ENCODE data around the gene DUS2.
"Not testable (repeated sequence)": the region's sequence is repeated elsewhere in the genome, so short reads cannot be mapped to it uniquely, and the experiment has no call there.

The DUS2 gene

DNA sequence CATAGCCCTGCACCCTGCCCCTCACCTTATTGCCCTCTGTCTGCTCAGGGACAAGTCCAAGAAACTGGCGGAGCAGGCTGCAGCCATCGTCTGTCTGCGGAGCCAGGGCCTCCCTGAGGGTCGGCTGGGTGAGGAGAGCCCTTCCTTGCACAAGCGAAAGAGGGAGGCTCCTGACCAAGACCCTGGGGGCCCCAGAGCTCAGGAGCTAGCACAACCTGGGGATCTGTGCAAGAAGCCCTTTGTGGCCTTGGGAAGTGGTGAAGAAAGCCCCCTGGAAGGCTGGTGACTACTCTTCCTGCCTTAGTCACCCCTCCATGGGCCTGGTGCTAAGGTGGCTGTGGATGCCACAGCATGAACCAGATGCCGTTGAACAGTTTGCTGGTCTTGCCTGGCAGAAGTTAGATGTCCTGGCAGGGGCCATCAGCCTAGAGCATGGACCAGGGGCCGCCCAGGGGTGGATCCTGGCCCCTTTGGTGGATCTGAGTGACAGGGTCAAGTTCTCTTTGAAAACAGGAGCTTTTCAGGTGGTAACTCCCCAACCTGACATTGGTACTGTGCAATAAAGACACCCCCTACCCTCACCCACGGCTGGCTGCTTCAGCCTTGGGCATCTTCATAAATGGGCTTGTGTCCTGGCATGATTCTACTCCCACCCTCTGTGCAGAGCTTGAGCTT lies 55.8 kb downstream of the DUS2 start:
- no peak for DNase-seq

DNA sequence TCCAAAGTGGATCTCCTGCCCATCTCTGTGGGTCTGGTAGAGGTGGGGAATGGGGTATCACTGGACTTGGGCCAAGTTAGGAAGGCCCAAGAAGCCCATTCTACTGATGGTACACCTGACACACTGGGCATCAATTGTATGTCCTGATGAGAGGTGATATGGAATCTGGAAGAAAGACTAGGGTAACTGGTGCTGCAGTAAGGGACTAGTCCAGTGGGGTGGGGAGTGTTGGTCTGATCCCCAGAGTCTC lies 56.2 kb downstream of the DUS2 start:
- no peak for DNase-seq

DNA sequence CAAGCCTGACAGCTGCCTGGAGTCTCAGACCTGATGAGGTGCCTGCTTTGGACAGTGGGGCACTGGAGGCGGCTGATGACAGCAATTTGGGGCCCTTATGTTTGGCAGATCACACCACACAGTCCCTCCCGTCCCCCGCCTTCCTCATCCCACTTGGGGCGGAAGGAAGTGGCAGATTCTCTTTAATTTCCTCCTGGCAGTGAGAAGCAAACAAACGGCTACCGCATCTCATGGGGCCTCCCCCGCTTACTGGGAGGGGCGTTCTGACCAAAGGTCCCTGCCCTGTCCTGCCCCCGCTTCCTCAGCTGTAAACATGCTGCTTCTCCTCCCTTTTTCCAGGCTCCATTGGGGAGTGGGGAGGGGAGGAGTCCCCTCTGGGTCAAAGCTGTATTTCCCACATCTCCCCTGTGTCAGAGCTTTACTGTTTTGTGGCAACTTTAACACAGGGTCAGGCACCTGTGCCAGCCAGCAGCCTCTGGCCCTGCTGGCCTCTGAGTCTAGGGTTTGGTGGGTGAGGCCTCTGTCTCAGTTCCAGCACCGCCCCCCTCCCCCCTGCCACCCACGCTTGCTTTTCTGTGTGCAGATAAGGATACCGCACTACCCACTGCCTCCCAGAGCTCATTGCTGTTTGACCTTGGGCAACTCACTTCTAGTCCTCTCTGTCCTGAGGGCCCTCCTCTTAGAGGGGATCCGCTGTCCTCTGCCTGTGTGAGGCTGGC lies 56.7 kb downstream of the DUS2 start:
- no peak for DNase-seq

DNA sequence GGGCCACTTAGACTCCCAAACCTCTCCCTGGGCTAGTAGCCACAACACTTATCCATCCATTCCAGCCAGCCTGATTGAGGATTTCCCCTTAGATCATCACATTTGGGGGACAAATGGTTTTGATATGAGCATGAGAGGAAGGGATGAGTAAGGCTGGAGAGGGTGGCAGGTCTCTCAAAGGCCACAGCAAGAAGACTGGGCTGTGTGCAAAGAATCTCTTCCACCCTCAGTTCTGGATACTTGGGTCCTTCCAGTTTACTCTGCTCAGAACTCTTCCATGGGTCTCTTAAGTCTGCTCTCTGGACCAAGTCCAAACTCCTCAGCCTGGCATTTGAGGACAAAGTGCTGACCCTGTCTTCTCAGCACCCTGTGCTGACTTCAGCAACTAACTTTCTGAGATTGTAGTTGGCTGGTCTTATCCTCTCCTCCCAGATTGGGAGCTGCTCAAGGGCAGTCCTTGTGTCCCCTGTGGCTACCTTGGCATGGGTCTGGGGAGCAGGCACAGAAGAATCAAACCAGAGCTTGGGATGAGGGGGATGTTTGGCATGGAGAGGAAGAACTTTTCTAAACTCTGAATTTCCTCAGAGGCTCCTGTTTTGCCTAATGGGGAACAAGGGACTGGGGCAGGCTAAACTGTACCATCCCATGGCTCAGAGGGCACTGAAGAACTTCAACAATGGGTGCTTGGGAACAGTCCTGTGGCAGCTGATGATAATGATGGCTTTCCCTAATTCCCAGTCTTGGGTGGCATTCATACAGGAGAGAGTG lies 59.0 kb downstream of the DUS2 start:
- no peak for DNase-seq

DNA sequence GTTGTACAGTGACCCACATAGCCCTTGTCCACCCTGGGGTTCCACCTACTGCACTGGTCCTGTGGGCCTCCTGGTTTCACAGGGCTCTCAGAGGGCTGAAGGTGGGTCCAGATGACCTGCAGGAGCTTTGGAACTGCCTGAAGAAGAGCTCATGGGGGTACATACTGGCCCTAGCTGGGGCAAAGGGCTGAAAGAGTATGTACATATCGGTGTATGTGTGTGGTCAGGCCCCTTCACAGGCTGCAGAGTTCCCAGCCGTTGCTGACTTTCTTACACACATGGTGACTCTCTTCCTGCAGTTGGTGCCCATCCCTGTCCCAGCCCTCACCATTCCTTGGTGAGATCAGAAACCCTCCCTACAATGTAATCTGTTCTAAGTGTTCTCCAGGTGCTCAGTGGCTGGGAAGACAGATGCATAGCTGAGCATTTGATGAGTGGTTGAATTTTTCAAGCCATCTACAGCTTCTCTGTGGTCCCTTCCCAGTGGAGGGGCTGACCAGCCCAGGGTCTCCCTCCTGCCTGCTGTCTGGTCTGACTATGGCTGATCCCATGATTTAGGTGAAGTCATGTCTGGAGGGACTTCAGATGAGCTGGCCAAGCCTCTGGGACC lies 59.6 kb downstream of the DUS2 start:
- DNase-seq: no peak

DNA sequence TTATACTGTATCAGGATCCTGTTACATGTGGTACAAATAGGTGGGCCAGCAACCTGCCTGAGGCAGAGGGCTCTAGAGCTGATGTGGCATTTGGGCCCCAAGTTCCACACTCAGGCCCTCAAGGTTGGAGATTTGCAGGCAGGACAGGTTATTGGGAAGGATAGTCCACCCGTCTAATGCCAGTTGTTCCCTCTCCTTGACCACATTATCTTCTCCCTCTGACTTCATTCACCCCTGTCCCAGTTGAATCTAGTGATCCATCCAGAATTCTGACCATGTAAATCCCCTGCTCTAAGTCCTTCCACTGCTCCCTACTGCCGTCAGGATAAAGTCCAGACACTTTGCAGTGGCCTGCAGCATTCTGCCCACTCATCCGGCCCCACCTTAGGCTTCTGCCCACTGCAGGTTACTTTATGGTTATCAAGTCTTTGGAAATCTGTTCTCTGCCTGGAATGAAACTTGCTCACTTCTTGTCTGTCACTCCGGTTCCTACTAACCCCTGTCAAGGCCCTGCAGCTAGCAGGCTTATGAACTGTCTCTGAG lies 60.2 kb downstream of the DUS2 start:
- no peak for DNase-seq

DNA sequence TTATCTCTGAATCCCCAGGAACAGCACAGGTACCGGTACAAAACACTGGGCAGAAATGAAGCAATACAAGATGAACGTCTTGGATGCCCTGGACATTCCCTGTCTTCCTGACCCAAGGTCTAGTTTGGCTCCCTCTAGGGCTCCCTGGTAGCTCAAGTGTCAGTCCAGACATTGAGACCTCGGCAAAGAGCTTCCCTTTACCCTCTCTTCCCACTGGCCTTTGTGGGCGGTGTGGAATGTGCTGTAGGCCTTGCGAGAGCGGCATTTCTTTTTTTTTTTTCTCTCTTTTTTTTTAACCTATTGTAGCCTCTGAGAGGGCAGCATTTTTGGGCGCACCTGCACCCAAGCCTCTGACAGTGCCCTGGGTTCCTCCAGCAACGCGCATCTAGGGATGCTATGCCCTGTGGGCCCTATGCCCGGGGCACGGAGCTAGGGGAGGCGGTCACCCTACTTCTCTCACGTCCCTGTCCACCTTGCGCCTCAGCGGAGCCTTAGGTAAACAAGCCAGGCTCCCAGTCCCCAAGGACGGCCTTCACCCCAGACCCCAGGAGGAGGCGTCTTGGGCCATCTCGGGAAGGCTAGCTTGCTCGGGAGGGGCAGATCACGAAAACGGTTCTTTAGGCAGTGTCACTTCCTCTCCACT lies 60.9 kb downstream of the DUS2 start:
- no peak for DNase-seq

DNA sequence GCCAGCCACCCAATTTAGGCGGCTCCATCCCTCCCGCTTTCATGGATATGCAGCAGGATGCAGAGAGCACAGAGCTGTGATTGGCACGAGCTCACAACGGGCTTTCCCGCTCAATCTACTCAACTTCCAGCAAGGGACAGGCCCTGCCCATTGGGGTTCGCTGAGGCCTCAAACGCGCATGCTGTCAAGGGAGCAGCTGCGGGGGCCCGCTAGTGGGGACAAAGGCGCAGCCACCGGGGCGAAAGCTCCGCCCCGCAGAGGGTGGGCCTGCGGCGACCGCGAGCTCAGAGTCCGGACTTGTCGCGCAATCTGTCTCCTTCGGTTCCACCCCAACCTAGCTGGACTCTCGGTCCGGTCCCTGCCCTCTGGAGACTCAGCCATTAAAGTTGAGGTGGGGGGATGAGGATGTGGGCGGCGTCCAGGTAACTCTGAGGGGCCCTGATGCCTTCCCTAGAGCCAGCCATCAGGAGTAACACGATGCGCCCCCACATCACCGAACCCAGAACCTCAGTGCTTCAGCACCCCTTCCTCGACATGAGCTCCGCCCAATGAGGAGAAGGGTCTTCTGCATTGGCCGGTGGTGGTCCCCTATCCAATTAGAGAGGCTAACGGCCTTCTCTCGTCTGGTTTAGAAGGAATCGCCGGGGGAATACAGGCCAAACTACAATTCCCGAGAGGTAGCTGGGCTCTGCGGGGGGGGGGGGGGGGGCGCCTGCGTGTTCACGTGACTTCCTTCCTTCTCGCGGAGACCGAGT lies 61.6 kb downstream of the DUS2 start:
- DNase-seq: peak; percentile 47 to 73

DNA sequence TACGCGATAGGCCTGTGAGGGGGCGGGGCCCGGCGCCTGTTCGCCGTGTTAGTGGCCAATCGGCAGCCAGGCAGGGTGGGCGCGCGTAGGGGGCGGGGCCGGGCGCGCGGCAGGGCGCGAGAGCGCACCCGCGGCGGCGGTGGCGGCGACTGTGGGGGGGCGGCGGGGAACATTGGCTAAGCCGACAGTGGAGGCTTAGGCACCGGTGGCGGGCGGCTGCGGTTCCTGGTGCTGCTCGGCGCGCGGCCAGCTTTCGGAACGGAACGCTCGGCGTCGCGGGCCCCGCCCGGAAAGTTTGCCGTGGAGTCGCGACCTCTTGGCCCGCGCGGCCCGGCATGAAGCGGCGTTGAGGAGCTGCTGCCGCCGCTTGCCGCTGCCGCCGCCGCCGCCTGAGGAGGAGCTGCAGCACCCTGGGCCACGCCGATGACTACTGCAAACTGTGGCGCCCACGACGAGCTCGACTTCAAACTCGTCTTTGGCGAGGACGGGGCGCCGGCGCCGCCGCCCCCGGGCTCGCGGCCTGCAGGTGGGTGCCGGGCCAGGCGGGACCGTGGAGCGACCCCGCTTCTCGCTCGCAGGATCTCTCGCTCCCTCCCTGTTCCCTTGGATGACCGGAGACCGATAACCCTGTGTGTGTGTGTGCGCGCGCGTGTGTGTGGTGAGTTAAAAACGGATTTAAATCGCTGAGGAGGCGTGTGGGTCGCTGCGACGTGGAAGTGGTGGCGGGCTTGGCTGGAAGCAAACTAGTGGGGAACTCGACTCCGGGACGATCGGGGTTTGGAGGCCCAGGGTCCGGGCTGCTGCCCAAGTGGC lies 62.4 kb downstream of the DUS2 start, which contains the start of gene NFATC3:
NFATC3 (plus strand) TSS at position 112 of the 813 bp plus-strand sequence; CDS start at position 424, 312 bp downstream.
- DNase-seq: peak in 1 of 2 experiments; percentile 58

DNA sequence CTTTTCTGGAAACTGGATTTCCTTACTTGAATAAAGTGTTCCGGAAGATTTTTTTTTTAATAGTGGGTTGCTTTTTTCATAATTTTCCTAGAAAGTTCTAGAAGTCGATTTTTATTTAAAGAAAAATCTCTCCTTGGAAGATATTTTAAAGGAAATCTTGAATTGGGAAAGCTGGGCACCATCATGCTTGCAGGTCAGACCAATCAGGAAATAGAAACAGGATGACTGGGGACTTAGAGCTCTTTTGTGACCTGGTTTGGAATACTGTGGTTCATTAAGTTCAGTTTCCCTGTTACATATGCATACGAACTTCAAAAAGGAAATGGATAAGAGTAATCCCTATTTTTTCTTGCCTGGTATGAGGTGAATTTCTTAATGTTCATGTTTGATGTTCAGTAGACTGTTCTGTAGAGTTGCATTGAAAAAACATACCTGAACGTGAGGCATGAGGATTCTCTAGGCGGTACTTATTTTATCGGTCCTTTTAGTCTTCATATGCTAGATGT lies 63.3 kb downstream of the DUS2 start:
- DNase-seq: no peak

DNA sequence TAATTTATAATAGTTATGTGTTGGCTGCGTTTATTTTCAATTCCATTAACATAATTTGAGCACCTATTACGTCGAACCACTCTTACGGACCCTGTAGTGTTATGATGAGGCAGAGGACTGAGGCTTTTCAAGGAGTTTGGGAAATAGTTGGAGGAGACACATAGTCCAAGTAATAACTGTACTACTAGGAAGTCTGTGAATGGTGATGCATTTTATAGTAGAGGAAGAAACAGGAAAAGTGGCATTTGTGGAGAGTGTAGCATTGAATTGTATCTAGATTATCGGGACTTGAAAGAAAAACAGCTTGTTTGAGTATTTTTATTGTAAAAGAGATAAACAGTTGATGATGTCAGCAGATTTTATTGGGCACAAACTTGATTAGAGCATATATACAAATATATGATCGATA lies 63.8 kb downstream of the DUS2 start:
- DNase-seq: no peak

DNA sequence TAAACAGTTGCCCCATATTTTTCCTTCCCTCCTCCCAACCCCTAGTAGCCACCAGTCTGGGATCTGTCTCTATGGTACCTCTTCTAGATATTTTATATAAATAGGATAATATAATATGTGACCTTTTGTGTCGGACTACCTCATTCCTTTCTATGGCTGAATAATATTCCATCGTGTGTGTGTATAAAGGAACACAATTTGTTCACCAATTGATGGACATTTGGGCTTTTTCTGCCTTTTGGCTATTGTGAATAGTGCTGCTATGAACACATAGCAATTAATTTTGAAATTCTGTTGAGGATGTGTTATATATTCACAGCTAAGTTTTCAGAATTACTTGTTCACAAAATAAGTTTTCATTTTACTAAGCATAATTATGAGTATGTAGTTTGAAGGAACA lies 64.6 kb downstream of the DUS2 start:
- no peak for DNase-seq

DNA sequence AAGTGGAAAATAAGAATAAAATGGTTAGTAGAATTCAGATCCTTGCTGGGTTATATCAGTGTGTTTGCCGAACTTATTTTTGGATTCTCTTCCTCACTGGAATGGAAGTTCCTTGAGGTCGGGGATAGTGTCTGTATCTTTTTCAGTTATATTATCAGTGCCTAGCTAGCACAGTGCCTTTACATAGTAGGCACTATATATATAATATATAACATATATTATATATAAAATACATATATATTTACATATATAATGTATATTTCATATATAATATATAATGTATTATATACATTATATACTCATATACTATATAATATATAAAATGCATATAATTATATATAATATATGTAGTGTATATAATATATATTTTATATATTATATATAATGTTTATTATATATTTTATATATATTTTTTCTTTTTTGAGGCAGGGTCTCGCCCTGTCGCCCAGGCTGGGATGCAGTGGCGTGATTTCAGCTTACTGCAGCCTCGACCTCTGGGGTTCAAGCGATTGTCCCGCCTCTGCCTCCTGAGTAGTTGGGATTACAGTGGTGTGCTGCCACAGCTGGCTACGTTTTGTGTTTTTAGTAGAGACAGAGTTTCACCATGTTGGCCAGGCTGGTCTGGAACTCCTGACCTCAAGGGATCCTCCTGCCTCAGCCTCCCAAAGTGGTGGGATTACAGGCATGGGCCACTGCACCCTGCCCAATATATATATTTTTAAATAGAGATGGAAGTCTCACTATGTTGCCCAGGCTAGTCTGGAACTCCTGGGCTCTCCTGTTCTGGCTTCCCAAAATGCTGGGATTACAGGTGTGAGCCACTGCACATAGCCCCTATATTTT lies 65.3 kb downstream of the DUS2 start:
- DNase-seq: no peak

DNA sequence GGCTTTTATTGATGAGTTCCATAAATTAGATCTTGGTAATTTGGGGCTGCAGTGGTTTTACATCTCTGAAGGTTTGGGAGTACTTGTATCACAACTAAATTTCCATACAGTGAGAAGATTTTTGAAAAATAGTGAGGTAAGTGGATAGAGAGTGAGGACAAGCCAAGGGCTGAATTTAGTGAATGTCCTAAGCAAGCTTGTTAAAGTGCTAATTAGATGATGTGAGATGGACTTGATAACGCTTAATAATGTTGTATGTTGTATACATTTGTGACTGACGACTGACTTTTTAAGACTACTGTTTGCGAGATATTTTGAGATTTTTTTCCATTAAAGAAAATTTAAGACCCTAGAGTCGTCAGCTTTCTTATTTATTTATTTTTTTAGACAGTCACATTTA lies 66.0 kb downstream of the DUS2 start:
- DNase-seq: no peak

DNA sequence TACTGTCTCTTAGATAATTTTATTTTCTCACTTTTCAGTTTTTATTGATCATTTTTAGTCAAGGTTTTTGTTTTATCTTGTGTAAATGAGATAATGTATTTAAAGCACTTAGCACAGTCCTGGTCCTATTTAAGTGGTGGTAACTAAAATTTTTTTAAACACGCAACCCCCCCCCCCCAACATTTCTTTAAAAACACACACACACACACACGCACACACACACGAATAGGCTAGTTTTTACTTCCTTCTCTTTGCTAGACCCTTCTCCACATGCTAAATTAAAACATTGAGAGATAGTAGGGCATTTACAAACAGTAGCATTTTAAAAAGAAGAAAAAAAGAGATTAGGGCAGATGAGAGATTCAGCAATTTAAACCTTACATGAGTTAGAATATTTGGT lies 67.0 kb downstream of the DUS2 start:
- no peak for DNase-seq

DNA sequence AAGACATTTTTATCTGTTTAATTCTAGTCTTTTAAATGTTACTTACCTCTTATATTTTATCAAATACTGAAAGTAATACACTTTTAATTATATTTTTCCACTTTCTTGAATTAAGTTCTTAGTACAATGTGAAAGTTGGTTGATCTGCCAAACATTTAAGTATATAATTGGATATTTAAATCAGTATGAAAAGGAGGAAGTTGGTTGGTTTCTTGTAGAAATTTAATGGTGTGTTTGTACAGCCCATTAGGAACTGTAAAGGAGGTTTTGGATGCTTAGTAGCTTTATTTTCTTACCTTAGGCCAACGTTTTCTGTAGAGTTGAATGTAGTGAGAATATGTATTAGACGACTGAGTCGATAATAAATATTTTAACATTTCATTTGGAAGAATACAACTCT lies 67.4 kb downstream of the DUS2 start:
- no peak for DNase-seq

DNA sequence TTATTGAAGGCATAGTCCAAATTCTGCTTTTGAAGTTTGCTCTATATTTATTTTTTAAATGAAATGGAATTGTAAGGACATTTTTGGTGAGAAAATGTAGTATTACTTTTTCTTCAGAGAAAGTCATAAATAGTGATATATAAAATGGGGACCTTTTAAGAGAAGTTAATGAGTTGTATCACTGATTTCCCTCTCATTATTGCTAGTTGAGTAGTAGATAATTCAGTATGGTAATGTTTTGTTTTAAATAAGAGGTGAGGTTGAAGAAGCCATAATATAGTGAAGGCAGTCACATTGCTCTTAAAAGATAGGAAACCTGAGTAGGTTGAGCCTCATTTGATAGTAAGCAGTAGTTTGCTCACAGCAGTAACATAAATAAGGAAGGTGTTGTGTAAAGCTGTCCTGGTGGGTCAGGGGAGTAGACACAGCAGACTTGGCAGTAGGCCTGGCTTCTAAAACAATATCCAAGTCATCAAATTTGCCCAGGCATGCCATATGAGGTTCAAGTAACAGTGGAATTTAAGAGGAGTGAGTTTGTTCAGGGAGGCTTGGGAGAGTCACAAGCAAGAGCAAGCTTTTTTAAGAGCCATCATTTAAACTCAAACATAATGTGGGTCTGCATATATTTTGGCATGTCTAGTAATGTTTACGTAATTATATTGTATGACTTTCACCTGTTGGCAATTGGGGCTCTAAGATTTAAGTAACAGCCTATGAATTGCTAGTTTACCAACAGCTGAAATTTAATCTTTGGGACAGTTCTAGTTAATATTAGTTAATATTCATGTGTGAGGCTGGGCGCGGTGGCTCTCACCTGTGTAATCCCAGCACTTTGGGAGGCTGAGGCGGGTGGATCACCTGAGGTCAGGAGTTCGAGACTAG lies 68.5 kb downstream of the DUS2 start:
- no peak for DNase-seq

DNA sequence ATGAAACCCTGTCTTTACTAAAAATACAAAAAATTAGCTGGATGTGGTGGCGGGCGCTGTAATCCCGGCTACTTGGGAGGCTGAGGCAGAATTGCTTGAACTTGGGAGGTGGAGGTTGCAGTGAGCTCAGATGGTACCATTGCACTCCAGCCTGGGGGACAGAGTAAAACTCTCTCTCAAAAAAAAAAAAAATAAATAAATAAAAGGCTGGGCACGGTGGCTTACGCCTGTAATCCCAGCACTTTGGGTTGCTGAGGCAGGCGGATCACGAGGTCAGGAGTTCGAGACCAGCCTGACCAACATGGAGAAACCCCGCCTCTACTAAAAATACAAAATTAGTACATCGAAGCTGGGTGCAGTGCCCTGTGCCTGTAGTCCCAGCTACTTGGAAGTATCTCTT lies 69.2 kb downstream of the DUS2 start:
- not testable (repeated sequence) for DNase-seq

All from cerebellar nuclear complex (tissue), 1 donor.